ENCODE measurements around the gene UBE3D.

DNA sequence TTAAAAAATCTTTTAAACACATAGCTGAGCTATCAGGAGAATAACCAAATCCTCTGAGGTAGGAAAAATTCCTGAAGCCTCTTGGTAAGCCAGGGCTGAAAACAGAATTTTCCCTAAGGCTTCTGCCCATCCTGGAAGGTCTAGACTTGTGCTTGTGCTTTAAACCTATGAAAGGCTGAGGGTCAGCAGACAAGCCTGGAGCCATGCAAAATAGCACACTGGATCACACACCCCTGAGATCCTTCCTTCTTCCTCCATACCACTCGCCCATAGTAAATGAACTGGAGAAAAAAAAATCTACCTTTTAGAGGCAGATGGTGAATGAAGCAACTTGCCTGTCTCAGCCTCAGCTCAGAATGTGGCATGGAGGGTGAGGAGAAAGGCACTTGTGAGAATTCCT is 144.4 kb downstream of the UBE3D start:
- TF ChIP-seq, protein P1, sequence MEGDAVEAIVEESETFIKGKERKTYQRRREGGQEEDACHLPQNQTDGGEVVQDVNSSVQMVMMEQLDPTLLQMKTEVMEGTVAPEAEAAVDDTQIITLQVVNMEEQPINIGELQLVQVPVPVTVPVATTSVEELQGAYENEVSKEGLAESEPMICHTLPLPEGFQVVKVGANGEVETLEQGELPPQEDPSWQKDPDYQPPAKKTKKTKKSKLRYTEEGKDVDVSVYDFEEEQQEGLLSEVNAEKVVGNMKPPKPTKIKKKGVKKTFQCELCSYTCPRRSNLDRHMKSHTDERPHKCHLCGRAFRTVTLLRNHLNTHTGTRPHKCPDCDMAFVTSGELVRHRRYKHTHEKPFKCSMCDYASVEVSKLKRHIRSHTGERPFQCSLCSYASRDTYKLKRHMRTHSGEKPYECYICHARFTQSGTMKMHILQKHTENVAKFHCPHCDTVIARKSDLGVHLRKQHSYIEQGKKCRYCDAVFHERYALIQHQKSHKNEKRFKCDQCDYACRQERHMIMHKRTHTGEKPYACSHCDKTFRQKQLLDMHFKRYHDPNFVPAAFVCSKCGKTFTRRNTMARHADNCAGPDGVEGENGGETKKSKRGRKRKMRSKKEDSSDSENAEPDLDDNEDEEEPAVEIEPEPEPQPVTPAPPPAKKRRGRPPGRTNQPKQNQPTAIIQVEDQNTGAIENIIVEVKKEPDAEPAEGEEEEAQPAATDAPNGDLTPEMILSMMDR (IDR thresholded peaks at IDR 0.05): no peak
- TF ChIP-seq POLR2A (IDR thresholded peaks at IDR 0.05): no peak

All from testis (tissue), 2 donors.